ENCODE data around the gene MAPK6.

GRCh38 chr15:52094811-52095584 is 76.0 kb downstream of the MAPK6 start:
- no peak for TF ChIP-seq REST (IDR thresholded peaks at IDR 0.05; ENCODE audit: insufficient read depth in 1 of 2, low read depth in 2 of 2, low read length in 2 of 2)
- TF ChIP-seq POLR2AphosphoS5 (IDR thresholded peaks at IDR 0.05; ENCODE audit: low read depth, low read length) = no peak
- TF ChIP-seq TAF1 (IDR thresholded peaks at IDR 0.05; ENCODE audit: borderline replicate concordance, insufficient read depth, low read length) = no peak
- TF ChIP-seq SIN3A (IDR thresholded peaks at IDR 0.05; ENCODE audit: borderline replicate concordance, insufficient read depth, low read length) = no peak

All from PFSK-1 (cell line).